Endothelial cell of umbilical vein (primary cell): ENCODE results near the gene UBAC1. TPM values are rescaled to one million over a fixed set of nuclear protein-coding genes. Genes with fewer than 3 reads are reported as not detected.

Experiments used
- BruUV-seq: library from RNA; stranded (reverse); fragments of 400-500 nt; replicated peaks from 2 replicates; lab custom pipeline; 2021; lab: Mats Ljungman, UMichigan
- CTCF ChIA-PET: fragments of 300-600, 350-600 bp; sonication (Branson Sonifier 250); formaldehyde crosslinking; loops from one replicate; lab custom pipeline; 2021; ENCODE audit warnings: antibody characterized with exemption, inconsistent platforms; lab: Charles Lee
- POLR2A ChIA-PET: fragments of 300-600, 350-600 bp; sonication (Branson Sonifier 250); formaldehyde crosslinking; loops from one replicate; lab custom pipeline; 2021; ENCODE audit warnings: antibody characterized with exemption, inconsistent platforms; lab: Charles Lee
- DNase-seq: peaks from one replicate; pipeline ENCODE4 v3.0.0-alpha.2; 2011; ENCODE audit warnings: low read depth, low spot score
- FAIRE-seq: peaks from 2 replicates; lab custom pipeline; 2011; peaks lifted over from hg19 to GRCh38; lab: Jason Lieb, UNC
- H2AFZ ChIP-seq: 2 replicates; pipeline ENCODE4 v1.6.0; 2012; ENCODE audit warnings: low read depth, low read length, control low read depth, inconsistent platforms
- H3K27ac ChIP-seq: 2 replicates; pipeline ENCODE4 v1.5.1; 2011; ENCODE audit warnings: low read depth, mild to moderate bottlenecking, control low read depth, low read length, moderate library complexity; ENCODE audit not compliant: insufficient read depth
- H3K27me3 ChIP-seq, 2 experiments: 2 replicates each; pipeline versions ENCODE4 v1.6.0 to v1.6.1; 2011; ENCODE audit warnings: low read length in 2 of 2, mixed read lengths in 1 of 2; ENCODE audit not compliant: control insufficient read depth in 2 of 2, insufficient read depth in 2 of 2
- H3K36me3 ChIP-seq, 2 experiments: 2 replicates in 1 of 2; 3 replicates in 1 of 2; pipeline ENCODE4 v1.5.1; 2011; ENCODE audit warnings: low read length in 2 of 2, mild to moderate bottlenecking in 1 of 2, moderate library complexity in 1 of 2; ENCODE audit not compliant: control insufficient read depth in 2 of 2, insufficient read depth in 2 of 2; ENCODE audit errors: extremely low read depth in 1 of 2
- H3K4me1 ChIP-seq: 3 replicates; pipeline ENCODE4 v1.5.1; 2011; ENCODE audit warnings: mild to moderate bottlenecking, low read length; ENCODE audit not compliant: control insufficient read depth, insufficient read depth; ENCODE audit errors: extremely low read depth
- H3K4me2 ChIP-seq: 2 replicates; pipeline ENCODE4 v1.6.1; 2011; ENCODE audit warnings: low read length, control low read depth, mixed read lengths; ENCODE audit not compliant: insufficient read depth
- H3K4me3 ChIP-seq, 3 experiments: fragments of 200-600 bp in 1 of 3; sonication (generic), shearing (Covaris generic) in 1 of 3; replicated peaks in 1 of 3; 2 replicates each; pipeline ENCODE4 v1.5.1; 2011 to 2016; ENCODE audit warnings: control low read depth in 3 of 3, low read length in 3 of 3, mild to moderate bottlenecking in 2 of 3, inconsistent platforms in 1 of 3, low read depth in 1 of 3, moderate library complexity in 1 of 3; ENCODE audit not compliant: insufficient read depth in 1 of 3
- H3K79me2 ChIP-seq: 2 replicates; pipeline ENCODE4 v1.6.0; 2012; ENCODE audit warnings: low read length, inconsistent platforms; ENCODE audit not compliant: control insufficient read depth, insufficient read depth
- H3K9ac ChIP-seq: replicated peaks from 2 replicates; pipeline ENCODE3; 2011; ENCODE audit warnings: low read length, control low read depth; ENCODE audit not compliant: insufficient read depth; ENCODE audit errors: extremely low read depth
- H3K9me1 ChIP-seq: replicated peaks from 3 replicates; pipeline ENCODE4 v1.6.0; 2011; ENCODE audit warnings: mild to moderate bottlenecking, low read length; ENCODE audit not compliant: control insufficient read depth, insufficient read depth; ENCODE audit errors: extremely low read depth
- H3K9me3 ChIP-seq: replicated peaks from 2 replicates; pipeline ENCODE4 v1.5.1; 2012; ENCODE audit warnings: low read length, inconsistent platforms; ENCODE audit not compliant: control insufficient read depth, insufficient read depth
- H4K20me1 ChIP-seq: replicated peaks from 2 replicates; pipeline ENCODE3; 2011; ENCODE audit warnings: mild to moderate bottlenecking, low read length; ENCODE audit not compliant: control insufficient read depth, insufficient read depth; ENCODE audit errors: extremely low read depth
- CTCF ChIP-seq, 2 donors: IDR thresholded peaks; 1 replicate in 1 of 2; 2 replicates in 1 of 2; pipeline ENCODE4 v1.5.1; 2011; ENCODE audit warnings: low read length in 2 of 2, mild to moderate bottlenecking in 2 of 2, moderate library complexity in 2 of 2, control low read depth in 1 of 2, inconsistent platforms in 1 of 2, low read depth in 1 of 2; ENCODE audit not compliant: insufficient read depth in 1 of 2; ENCODE audit errors: extremely low read depth in 1 of 2
- EZH2 ChIP-seq: IDR thresholded peaks from 2 replicates; pipeline ENCODE4 v1.6.1; 2012; ENCODE audit warnings: borderline replicate concordance, low read depth, mild to moderate bottlenecking, moderate library complexity, low read length, inconsistent platforms; ENCODE audit not compliant: severe bottlenecking
- FOS ChIP-seq: IDR thresholded peaks from 2 replicates; pipeline ENCODE4 v1.6.1; 2011; ENCODE audit warnings: mild to moderate bottlenecking, low read length, moderate library complexity, borderline replicate concordance; ENCODE audit not compliant: insufficient read depth
- GATA2 ChIP-seq: IDR thresholded peaks from 2 replicates; pipeline ENCODE4 v1.7.0; 2011; ENCODE audit warnings: low read depth, mild to moderate bottlenecking, moderate library complexity, mixed read lengths, low read length; ENCODE audit not compliant: insufficient read length, insufficient read depth
- JUN ChIP-seq: IDR thresholded peaks from 2 replicates; pipeline ENCODE4 v1.6.1; 2011; ENCODE audit warnings: borderline replicate concordance, low read depth; ENCODE audit not compliant: insufficient read length, insufficient read depth
- MAX ChIP-seq: IDR thresholded peaks from 2 replicates; pipeline ENCODE4 v1.6.1; 2011; ENCODE audit not compliant: insufficient read depth, insufficient read length
- MYC ChIP-seq: IDR thresholded peaks from one replicate; pipeline ENCODE4 v1.6.1; 2011; ENCODE audit warnings: mild to moderate bottlenecking, low read depth, low read length
- POLR2A ChIP-seq: IDR thresholded peaks from 2 replicates; pipeline ENCODE4 v1.6.1; 2012; ENCODE audit warnings: low read depth, mild to moderate bottlenecking, control low read depth, low read length
- POLR2AphosphoS5 ChIP-seq: IDR thresholded peaks from 2 replicates; pipeline ENCODE4 v1.6.1; 2012; ENCODE audit warnings: low read depth, mild to moderate bottlenecking, control low read depth, low read length, moderate library complexity; ENCODE audit not compliant: insufficient read depth
- dilution Hi-C: fragments of 300-500 bp; cut with MboI; formaldehyde crosslinking; loops from one replicate; pipeline ENCODE4 v1.15.0; 2019; ENCODE audit warnings: low sequenced_read_pairs; ENCODE audit not compliant: extremely low pct_ligation_motif_present
- intact Hi-C: fragments of 100-400 bp; cut with micrococcal nuclease; formaldehyde crosslinking; loops from one replicate; pipeline ENCODE4 v1.10.0; 2022
- polyA plus RNA-seq, 4 experiments: library from polyadenylated mRNA; depleted of rRNA in 3 of 4; stranded (reverse) in 3 of 4; unstranded in 1 of 4; fragments of >200 nt; gene quantifications; 2 replicates each; pipeline versions ENCODE4 v1.2.1 to v1.2.3, GENCODE V29; 2011 to 2012; ENCODE audit warnings: missing spikeins in 1 of 4
- total RNA-seq: library from RNA; stranded (reverse); gene quantifications from 2 replicates; pipeline ENCODE4 v1.2.3, GENCODE V29; 2021

UBAC1 gene
- total and polyA plus RNA-seq, 2 donors (not counting 3 experiments of a cell fraction or from before 2014, with no cell fraction given), result 39.5 to 56.7 TPM

- Histone ChIP-seq H3K9me1 (no peaks in the 10 kb centered on the region), H3K79me2 (peaks cover 98% of the 10 kb centered on the region), H3K4me2 (no peak overlapping the region), H3K9me3 (no peaks in the 10 kb centered on the region), H3K4me1 (peaks cover 16% of the 10 kb centered on the region), H3K36me3 (no peaks in the 10 kb centered on the region), H2AFZ (no peak overlapping the region), H3K27me3 (no peaks in the 10 kb centered on the region), H3K27ac (no peak overlapping the region), H3K9ac (no peak overlapping the region), H4K20me1 (peaks cover 8% of the 10 kb centered on the region), H3K4me3 (no peak overlapping the region)
- CTCF ChIA-PET, result interaction anchor here (1.0 kb wide), 1 partner anchor 22 kb away, joined by 3 read pairs; no protein-coding TSS in a partner anchor
- no peak for TF ChIP-seq MAX
- no peak for TF ChIP-seq GATA2
- TF ChIP-seq JUN, result no peak
- TF ChIP-seq MYC, result no peak
- TF ChIP-seq POLR2A, result no peak
- no peak for TF ChIP-seq POLR2AphosphoS5
- TF ChIP-seq FOS, result no peak
- no peak for TF ChIP-seq CTCF (IDR thresholded peaks at IDR 0.05; ENCODE audit: extremely low read depth in 1 of 2, insufficient read depth in 1 of 2, low read depth in 1 of 2, low read length in 2 of 2)
- TF ChIP-seq EZH2, result no peak
- FAIRE-seq (no peak), DNase-seq (no peak)
- dilution Hi-C loops, result no loop called here
- BruUV-seq, result no TSS peak
- intact Hi-C loops, result no loop called here
- POLR2A ChIA-PET, result no interaction called here
Measured at GRCh38 chr9:135890190-135891026, 70.8 kb downstream of the UBAC1 start.
